ENCODE results near the gene NTN1.

The NTN1 gene

DNA sequence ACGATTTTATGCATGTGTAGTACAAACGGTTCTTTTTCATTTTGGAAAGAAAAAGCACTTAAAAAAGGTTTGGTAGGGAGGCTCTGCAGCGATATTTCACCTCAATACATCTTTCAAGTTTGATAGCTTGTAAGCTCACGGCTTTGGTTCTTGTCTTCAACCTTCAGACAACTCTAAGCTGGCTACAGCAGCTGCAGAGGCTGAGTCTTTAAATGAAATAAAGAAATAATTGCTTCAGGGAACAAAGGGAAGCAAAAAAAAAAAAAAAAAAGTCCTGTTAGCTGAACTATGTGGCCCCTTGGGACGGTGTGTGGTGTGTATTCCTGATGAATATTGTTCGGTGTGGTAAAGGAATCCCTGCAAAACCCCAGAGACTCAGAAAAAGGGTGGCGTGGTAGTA is 265.1 kb downstream of the NTN1 start:
- no peak for DNase-seq

DNA sequence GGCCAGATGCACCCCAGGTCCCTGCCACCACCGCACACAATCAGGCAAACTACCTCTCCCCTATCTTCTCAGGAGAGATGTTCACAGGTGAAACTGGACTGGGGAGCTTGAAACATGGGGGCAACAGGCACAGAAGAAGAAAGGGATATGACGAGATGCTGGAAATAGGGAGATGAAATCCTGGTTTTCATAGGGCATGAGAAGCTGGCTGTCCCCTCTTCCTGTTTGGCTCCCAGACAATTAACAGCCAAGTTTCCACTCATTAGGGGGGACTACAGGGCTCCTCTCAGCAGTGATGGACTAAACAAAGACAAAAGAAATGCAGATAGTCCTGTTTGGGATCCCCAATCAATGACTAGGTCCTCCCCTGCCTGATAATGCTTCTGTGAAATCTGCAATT is 266.0 kb downstream of the NTN1 start:
- no peak for DNase-seq

DNA sequence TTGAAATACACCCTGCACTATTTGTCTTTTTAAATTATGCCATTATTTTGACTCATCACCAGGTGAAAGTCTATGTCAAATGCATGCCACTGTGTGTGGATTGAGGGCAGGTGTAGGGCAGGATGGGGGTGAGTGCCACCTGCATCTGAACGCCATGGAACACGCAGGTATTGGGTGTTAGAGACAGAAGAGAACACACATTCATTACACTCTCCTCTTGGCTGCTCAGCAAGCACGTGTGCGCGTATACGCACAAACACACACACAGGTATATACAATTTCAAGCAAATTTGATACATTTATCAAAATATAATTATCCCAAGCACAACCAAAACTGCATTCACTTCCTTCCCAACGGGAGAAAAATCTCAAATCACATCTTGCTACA is 268.9 kb downstream of the NTN1 start:
- no peak for DNase-seq

DNA sequence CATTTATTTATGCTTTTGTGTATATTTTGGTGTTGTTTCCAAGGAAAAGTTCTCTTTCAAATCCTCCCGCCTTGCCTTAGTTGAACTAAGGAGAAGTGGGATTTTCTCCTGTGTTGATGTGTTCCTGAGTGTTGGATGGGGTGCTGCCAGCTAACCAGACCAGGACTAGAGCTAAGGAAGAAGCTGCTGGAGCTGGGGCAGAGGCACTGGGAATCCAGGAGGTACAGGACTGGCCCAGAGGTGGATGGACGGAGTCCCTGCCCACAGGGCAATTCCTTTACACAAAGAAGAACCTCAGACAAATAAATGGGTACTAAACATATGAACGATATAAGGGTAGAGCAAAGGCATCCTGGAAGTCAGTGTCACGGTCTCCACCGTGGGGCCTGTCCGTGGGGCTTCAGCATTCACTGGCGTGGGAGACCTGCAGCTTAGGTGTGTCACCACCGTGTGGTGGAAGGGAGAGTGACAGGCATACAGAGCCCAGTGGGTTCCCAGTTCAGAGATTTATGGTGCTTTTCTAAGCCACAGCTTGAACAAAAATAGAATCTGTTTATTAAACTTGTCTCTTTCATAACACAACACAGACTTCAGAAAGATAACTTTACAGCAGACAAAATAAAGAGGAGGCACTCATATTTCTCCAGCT is 270.7 kb downstream of the NTN1 start:
- no peak for DNase-seq

DNA sequence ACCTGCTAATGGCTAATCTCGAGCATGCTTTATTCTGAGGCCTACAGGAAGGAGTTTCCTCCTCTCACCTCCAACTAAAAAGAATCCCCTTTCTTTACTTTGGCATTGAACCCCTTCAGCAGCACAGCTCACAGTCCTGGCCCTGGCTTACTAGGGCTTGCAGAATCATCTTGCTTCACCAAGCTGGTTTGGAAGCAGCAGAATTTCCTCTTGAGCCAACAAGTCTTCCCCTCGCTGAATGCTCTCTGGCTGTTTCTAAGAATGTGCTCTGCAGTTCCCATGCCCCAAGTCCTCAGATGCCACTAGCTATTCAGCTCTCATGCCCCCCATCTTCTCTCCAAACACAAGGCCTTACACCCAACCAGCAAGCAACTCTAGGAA is 271.2 kb downstream of the NTN1 start:
- DNase-seq, result no peak

Data from KG1 (cell line).